Lung (tissue), 12 donors: ENCODE measurements around the gene ARCN1. TPM values are rescaled to one million over a fixed set of nuclear protein-coding genes. Genes with fewer than 3 reads are reported as not detected.

ENCODE experiments used
- ATAC-seq: fragments of 200-7000 bp; cut with Tn5 transposase; one replicate; pipeline ENCODE4 v1.9.1; 2020; ENCODE audit warnings: moderate number of reproducible peaks; ENCODE audit not compliant: insufficient read depth, low FRiP score
- DNase-seq, 3 donors: peaks; one replicate each; pipeline ENCODE4 v3.0.0-alpha.2; 2013 to 2017
- H3K27ac ChIP-seq, 2 donors: one replicate each; pipeline ENCODE4 v1.5.1; 2013; ENCODE audit warnings: mild to moderate bottlenecking in 2 of 2, moderate library complexity in 2 of 2, control low read depth in 1 of 2, inconsistent platforms in 1 of 2, low read depth in 1 of 2, low read length in 1 of 2
- H3K27me3 ChIP-seq, 3 donors: one replicate each; pipeline ENCODE4 v1.5.1; 2013; ENCODE audit warnings: low read length in 2 of 3; ENCODE audit not compliant: control insufficient read depth in 3 of 3, insufficient read depth in 3 of 3
- H3K36me3 ChIP-seq, 4 donors: one replicate each; pipeline ENCODE4 v1.5.1; 2013; ENCODE audit warnings: low read length in 4 of 4, mild to moderate bottlenecking in 1 of 4, moderate library complexity in 1 of 4; ENCODE audit not compliant: control insufficient read depth in 4 of 4, insufficient read depth in 4 of 4
- H3K4me1 ChIP-seq, 5 donors: one replicate each; pipeline ENCODE4 v1.5.1; 2013; ENCODE audit warnings: low read length in 5 of 5, mild to moderate bottlenecking in 2 of 5, moderate library complexity in 1 of 5; ENCODE audit not compliant: control insufficient read depth in 5 of 5, insufficient read depth in 5 of 5
- H3K4me3 ChIP-seq: one replicate; pipeline ENCODE4 v1.5.1; 2013; ENCODE audit warnings: mild to moderate bottlenecking, control low read depth, moderate library complexity
- H3K9ac ChIP-seq, 2 donors: one replicate each; pipeline ENCODE4 v1.5.1; 2013; ENCODE audit warnings: low read length in 2 of 2, control low read depth in 1 of 2; ENCODE audit not compliant: insufficient read depth in 1 of 2
- H3K9me3 ChIP-seq, 4 donors: one replicate each; pipeline ENCODE4 v1.5.1; 2013; ENCODE audit warnings: low read length in 3 of 4, mild to moderate bottlenecking in 1 of 4, moderate library complexity in 1 of 4; ENCODE audit not compliant: control insufficient read depth in 4 of 4, insufficient read depth in 3 of 4
- WGBS, 2 donors: extraction: QIAGEN DNeasy Blood & Tissue Kit; methylation state at CpG; one replicate each; pipeline ENCODE4 v1.1.7; 2013; 5-methylcytosine and 5-hydroxymethylcytosine counted together
- polyA plus RNA-seq, 2 donors: library from polyadenylated mRNA; stranded (reverse); fragments of 200-250 nt; gene quantifications; one replicate each; pipeline ENCODE4 v1.2.1, GENCODE V29; 2013
- total RNA-seq, 2 donors: library from RNA; depleted of rRNA in 1 of 2; stranded (reverse); fragments of >200 nt in 1 of 2; gene quantifications; one replicate each; pipeline ENCODE4 v1.2.1, GENCODE V29; 2014 to 2021
- TF ChIP-seq, protein P1 (sequence below): IDR thresholded peaks from 2 replicates; pipeline ENCODE4 v1.5.1; 2012; ENCODE audit warnings: mild to moderate bottlenecking; ENCODE audit errors: control extremely low read depth, extremely low read depth
- donor health status: control.
- donor health status: control.
- donor health status: Bipolar disorder and iron deficiency.
- donor health status: healthy.
- donor health status: DM: yes; HTN: yes; CAD: no.

ARCN1 gene
- total and polyA plus RNA-seq, 4 donors = 72.4 to 123 (median 106) TPM

DNA sequence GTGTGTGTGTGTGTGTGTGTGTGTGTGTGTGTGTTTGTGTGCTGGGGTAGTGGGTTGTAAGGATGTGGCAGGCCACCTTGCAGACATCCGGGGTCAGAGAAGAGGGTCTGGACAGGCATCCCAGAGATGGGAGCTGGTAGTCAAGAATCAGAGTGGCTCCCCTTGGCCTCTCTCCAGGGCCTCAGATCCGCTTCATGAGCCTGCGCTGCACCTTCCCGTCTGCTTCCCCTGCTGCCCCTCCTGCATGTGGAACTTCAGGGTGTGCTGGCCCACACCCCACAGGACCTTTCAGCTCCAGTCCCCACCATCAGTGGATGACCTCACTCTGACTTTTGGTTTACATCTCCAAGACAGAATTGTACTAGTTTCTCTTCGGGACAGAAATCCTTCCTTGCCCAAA lies 76.1 kb downstream of the ARCN1 start:
- no peak for DNase-seq
- 80 to 87% methylated on average over 5 of the region's 5 CpGs for WGBS, 2 donors
- H3K4me3 ChIP-seq = no peak overlapping the region
- no peaks in the 10 kb centered on the region for H3K4me1 ChIP-seq
- H3K9me3 ChIP-seq = no peaks in the 10 kb centered on the region
- no peak for ATAC-seq
- TF ChIP-seq, protein P1, sequence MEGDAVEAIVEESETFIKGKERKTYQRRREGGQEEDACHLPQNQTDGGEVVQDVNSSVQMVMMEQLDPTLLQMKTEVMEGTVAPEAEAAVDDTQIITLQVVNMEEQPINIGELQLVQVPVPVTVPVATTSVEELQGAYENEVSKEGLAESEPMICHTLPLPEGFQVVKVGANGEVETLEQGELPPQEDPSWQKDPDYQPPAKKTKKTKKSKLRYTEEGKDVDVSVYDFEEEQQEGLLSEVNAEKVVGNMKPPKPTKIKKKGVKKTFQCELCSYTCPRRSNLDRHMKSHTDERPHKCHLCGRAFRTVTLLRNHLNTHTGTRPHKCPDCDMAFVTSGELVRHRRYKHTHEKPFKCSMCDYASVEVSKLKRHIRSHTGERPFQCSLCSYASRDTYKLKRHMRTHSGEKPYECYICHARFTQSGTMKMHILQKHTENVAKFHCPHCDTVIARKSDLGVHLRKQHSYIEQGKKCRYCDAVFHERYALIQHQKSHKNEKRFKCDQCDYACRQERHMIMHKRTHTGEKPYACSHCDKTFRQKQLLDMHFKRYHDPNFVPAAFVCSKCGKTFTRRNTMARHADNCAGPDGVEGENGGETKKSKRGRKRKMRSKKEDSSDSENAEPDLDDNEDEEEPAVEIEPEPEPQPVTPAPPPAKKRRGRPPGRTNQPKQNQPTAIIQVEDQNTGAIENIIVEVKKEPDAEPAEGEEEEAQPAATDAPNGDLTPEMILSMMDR = no peak
- no peak overlapping the region for H3K9ac ChIP-seq
- H3K27me3 ChIP-seq = no peaks in the 10 kb centered on the region
- peaks cover 21 to 69% (median 48%) of the 10 kb centered on the region in 4 donors for H3K36me3 ChIP-seq
- H3K27ac ChIP-seq = no peak overlapping the region

DNA sequence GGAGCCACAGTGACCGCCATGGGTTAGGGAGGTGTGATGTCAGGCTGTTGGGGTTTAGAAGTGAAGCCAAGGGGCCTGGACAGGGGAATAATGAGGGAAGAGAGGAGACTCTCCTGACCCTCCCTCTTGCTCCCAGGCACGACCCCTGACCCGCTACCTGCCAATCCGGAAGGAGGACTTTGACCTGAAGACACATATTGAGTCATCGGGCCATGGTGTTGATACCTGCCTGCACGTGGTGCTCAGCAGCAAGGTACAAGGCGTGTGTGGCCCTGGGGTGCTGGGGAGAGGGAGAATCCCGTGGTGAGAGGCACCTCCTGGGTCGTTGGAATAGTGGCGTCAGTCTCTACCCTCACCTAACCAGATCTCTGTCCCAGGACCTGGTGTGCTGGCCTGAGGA lies 77.7 kb downstream of the ARCN1 start:
- Histone ChIP-seq H3K27ac (no peak overlapping the region), H3K9ac (no peak overlapping the region), H3K4me3 (no peak overlapping the region), H3K4me1 (no peaks in the 10 kb centered on the region), H3K9me3 (no peaks in the 10 kb centered on the region), H3K36me3 (peaks cover 19 to 63% (median 49%) of the 10 kb centered on the region in 4 donors), H3K27me3 (no peaks in the 10 kb centered on the region)
- no peak for DNase-seq
- WGBS, 2 donors = 92 to 93% methylated on average over 10 of the region's 10 CpGs
- TF ChIP-seq, protein P1 = no peak
- no peak for ATAC-seq

DNA sequence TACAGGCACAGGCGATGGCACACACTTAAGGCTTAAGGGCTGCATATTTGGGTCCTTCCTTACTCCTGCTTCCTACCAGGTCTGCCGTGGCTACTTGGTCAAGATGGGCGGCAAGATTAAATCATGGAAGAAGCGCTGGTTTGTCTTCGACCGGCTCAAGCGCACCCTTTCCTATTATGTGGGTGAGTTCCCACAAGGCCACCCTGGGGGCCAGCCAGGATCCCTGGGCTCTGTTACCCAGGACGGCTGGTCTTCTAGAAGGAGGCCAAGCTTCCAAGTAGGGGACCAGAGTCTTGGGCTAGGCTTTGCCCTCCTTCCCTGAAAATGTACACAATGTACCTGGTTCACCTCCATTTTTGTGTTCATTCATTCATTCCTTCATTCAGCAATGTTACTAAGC lies 78.2 kb downstream of the ARCN1 start:
- WGBS, 2 donors = 95 to 96% methylated on average over 8 of the region's 8 CpGs
- Histone ChIP-seq H3K4me3 (no peak overlapping the region), H3K9ac (no peak overlapping the region), H3K9me3 (no peaks in the 10 kb centered on the region), H3K27ac (no peak overlapping the region), H3K36me3 (peaks cover 19 to 62% (median 48%) of the 10 kb centered on the region in 4 donors), H3K4me1 (no peaks in the 10 kb centered on the region), H3K27me3 (no peaks in the 10 kb centered on the region)
- ATAC-seq (no peak), DNase-seq (no peak)
- TF ChIP-seq, protein P1 = no peak

DNA sequence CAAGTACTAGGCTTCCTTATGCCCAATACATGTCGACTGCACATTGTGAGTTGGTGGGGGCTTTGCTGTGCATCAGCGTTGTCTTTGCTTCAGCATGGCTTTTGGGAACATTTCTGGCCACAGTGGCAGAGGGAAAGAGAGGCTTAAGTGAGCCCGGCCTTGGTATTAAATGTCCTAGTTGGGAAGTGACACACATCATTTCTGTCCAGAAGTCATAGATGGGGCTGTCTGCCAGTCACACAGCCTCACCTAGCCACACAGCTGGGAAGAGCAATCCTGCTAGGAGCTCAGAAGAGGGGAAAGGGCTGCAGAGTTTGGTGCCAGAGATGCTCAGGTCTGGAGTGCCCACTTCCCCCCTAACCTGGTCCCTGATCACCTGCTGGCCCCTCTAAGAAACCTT lies 79.6 kb downstream of the ARCN1 start:
- H3K9ac ChIP-seq = no peak overlapping the region
- ATAC-seq (no peak), DNase-seq (no peak)
- peaks cover 19 to 64% (median 48%) of the 10 kb centered on the region in 4 donors for H3K36me3 ChIP-seq
- TF ChIP-seq, protein P1 = no peak
- no peaks in the 10 kb centered on the region for H3K9me3 ChIP-seq
- H3K27me3 ChIP-seq = no peaks in the 10 kb centered on the region
- WGBS, 2 donors = 83 to 88% methylated on average over 3 of the region's 3 CpGs
- H3K4me1 ChIP-seq = no peaks in the 10 kb centered on the region
- H3K4me3 ChIP-seq = no peak overlapping the region
- no peak overlapping the region for H3K27ac ChIP-seq
